ENCODE data around the gene MSH6. TPM values are rescaled to one million over a fixed set of nuclear protein-coding genes. Genes with fewer than 3 reads are reported as not detected.

Gene MSH6
- total and polyA plus RNA-seq, 2 of the 13 experiments (the other 11 are each of a cell fraction or from before 2014, with no cell fraction given): 20.8 to 113 TPM

GRCh38 chr2:47767880-47768609, 14.9 kb upstream of the MSH6 start (continued):
- TF ChIP-seq MTERF4 (CRISPR knock-in tag; IDR thresholded peaks at IDR 0.05) (no peak), ZNF142 (CRISPR knock-in tag; IDR thresholded peaks at IDR 0.05) (peak; percentile 64; the same call in 1 of the 2 replicates), ZSCAN5A (CRISPR knock-in tag; IDR thresholded peaks at IDR 0.05; ENCODE audit: borderline replicate concordance) (no peak), NFKB2 (CRISPR knock-in tag; IDR thresholded peaks at IDR 0.05; ENCODE audit: borderline replicate concordance) (peak; percentile 69; the same call in 1 of the 2 replicates), FOXK1 (CRISPR knock-in tag; IDR thresholded peaks at IDR 0.05; ENCODE audit: borderline replicate concordance, low read depth) (peak; percentile 26; the same call in 1 of the 2 replicates), ZNF12 (CRISPR knock-in tag; IDR thresholded peaks at IDR 0.05) (no peak), ZNF292 (CRISPR knock-in tag; IDR thresholded peaks at IDR 0.05; ENCODE audit: borderline replicate concordance, low read depth) (peak; percentile 58; the same call in 1 of the 2 replicates), NR2F6 (IDR thresholded peaks at IDR 0.05) (no peak), NR2F6 (CRISPR knock-in tag; IDR thresholded peaks at IDR 0.05) (peak; percentile 28; the same call in 1 of the 2 replicates), ZNF615 (CRISPR knock-in tag; IDR thresholded peaks at IDR 0.05; ENCODE audit: borderline replicate concordance) (no peak), TOPORS (CRISPR knock-in tag; IDR thresholded peaks at IDR 0.05) (no peak), ZSCAN31 (CRISPR knock-in tag; IDR thresholded peaks at IDR 0.05; ENCODE audit: low read depth) (no peak; the same call in 1 of the 2 replicates), NR1H2 (CRISPR knock-in tag; IDR thresholded peaks at IDR 0.05; ENCODE audit: borderline replicate concordance, low read depth) (no peak), IRF2 (CRISPR knock-in tag; IDR thresholded peaks at IDR 0.05) (0 out of 2 replicates have a peak, but pooled peaks have one; percentile 38), MAFG (CRISPR knock-in tag; IDR thresholded peaks at IDR 0.05) (no peak), PATZ1 (CRISPR knock-in tag; IDR thresholded peaks at IDR 0.05) (0 out of 2 replicates have a peak, but pooled peaks have one; percentile 22), BCL3 (CRISPR knock-in tag; IDR thresholded peaks at IDR 0.05) (0 out of 2 replicates have a peak, but pooled peaks have one; percentile 55)
